ENCODE data around the gene SOX10.
"Not testable (repeated sequence)": the region's sequence is repeated elsewhere in the genome, so short reads cannot be mapped to it uniquely, and the experiment has no call there.

DNA sequence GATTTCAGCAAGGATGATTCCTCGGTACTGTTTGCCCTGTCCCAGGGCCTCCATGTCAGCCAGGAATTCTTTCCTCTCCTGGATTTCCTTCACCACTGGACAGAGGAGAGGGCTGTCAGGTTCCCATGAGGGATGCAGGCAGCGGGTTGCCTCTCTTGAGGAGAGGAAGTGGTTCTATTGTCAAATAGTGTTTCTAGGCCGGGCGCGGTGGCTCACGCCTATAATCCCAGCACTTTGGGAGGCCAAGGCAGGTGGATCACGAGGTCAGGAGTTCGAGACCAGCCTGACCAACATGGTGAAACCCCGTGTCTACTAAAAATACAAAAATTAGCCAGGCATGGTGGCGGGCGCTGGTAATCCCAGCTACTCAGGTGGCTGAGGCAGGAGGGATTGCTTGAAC lies 39.9 kb downstream of the SOX10 start:
- TF ChIP-seq, protein P1, sequence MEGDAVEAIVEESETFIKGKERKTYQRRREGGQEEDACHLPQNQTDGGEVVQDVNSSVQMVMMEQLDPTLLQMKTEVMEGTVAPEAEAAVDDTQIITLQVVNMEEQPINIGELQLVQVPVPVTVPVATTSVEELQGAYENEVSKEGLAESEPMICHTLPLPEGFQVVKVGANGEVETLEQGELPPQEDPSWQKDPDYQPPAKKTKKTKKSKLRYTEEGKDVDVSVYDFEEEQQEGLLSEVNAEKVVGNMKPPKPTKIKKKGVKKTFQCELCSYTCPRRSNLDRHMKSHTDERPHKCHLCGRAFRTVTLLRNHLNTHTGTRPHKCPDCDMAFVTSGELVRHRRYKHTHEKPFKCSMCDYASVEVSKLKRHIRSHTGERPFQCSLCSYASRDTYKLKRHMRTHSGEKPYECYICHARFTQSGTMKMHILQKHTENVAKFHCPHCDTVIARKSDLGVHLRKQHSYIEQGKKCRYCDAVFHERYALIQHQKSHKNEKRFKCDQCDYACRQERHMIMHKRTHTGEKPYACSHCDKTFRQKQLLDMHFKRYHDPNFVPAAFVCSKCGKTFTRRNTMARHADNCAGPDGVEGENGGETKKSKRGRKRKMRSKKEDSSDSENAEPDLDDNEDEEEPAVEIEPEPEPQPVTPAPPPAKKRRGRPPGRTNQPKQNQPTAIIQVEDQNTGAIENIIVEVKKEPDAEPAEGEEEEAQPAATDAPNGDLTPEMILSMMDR (conservative IDR thresholded peaks at IDR 0.05; ENCODE audit: low read length), result not testable (repeated sequence)
- TF ChIP-seq EZH2phosphoT487 (IDR thresholded peaks at IDR 0.05; ENCODE audit: borderline replicate concordance, low read depth, low read length), result not testable (repeated sequence)

Data from OCI-LY7 (cell line).